Keratinocyte (primary cell): ENCODE data around the gene TRIM74. TPM values are rescaled to one million over a fixed set of nuclear protein-coding genes. Genes with fewer than 3 reads are reported as not detected.
"Not testable (repeated sequence)": the region's sequence is repeated elsewhere in the genome, so short reads cannot be mapped to it uniquely, and the experiment has no call there.

Source experiments
- DNase-seq: peaks from one replicate; pipeline ENCODE4 v3.0.0-alpha.2; 2011; ENCODE audit warnings: low read depth, missing footprints, low spot score
- FAIRE-seq: peaks from 2 replicates; lab custom pipeline; 2011; peaks lifted over from hg19 to GRCh38; lab: Jason Lieb, UNC
- H2AFZ ChIP-seq: 2 replicates; pipeline ENCODE4 v1.6.0; 2012; ENCODE audit warnings: low read length, control low read depth, inconsistent platforms; ENCODE audit not compliant: control insufficient read depth
- H3K27ac ChIP-seq: 2 replicates; pipeline ENCODE4 v1.5.1; 2011; ENCODE audit warnings: low read length; ENCODE audit not compliant: control insufficient read depth, insufficient read depth
- H3K27me3 ChIP-seq: 3 replicates; pipeline ENCODE4 v1.6.0; 2011; ENCODE audit warnings: low read length; ENCODE audit not compliant: control insufficient read depth, insufficient read depth; ENCODE audit errors: extremely low read depth
- H3K36me3 ChIP-seq, 2 experiments: 2 replicates in 1 of 2; 3 replicates in 1 of 2; pipeline ENCODE4 v1.5.1; 2011; ENCODE audit warnings: low read length in 2 of 2, mild to moderate bottlenecking in 1 of 2; ENCODE audit not compliant: control insufficient read depth in 2 of 2, insufficient read depth in 2 of 2; ENCODE audit errors: extremely low read depth in 1 of 2
- H3K4me1 ChIP-seq: 3 replicates; pipeline ENCODE4 v1.5.1; 2011; ENCODE audit warnings: low read length; ENCODE audit not compliant: control insufficient read depth, insufficient read depth; ENCODE audit errors: extremely low read depth
- H3K4me2 ChIP-seq: 3 replicates; pipeline ENCODE4 v1.6.0; 2011; ENCODE audit warnings: low read depth, low read length; ENCODE audit not compliant: control insufficient read depth, insufficient read depth; ENCODE audit errors: extremely low read depth
- H3K4me3 ChIP-seq, 3 experiments: fragments of 200-600 bp in 1 of 3; sonication (generic) in 1 of 3; 2 replicates in 2 of 3; 3 replicates in 1 of 3; pipeline ENCODE4 v1.5.1; 2011 to 2016; ENCODE audit warnings: low read length in 3 of 3, mild to moderate bottlenecking in 3 of 3, control low read depth in 2 of 3, inconsistent platforms in 1 of 3, low read depth in 1 of 3, mixed read lengths in 1 of 3, mixed run types in 1 of 3, moderate library complexity in 1 of 3; ENCODE audit not compliant: control insufficient read depth in 2 of 3, insufficient read depth in 2 of 3; ENCODE audit errors: extremely low read depth in 1 of 3
- H3K79me2 ChIP-seq: 2 replicates; pipeline ENCODE4 v1.6.0; 2012; ENCODE audit warnings: low read length; ENCODE audit not compliant: control insufficient read depth, insufficient read depth
- H3K9ac ChIP-seq: 3 replicates; pipeline ENCODE4 v1.6.0; 2011; ENCODE audit warnings: low read length; ENCODE audit not compliant: control insufficient read depth, insufficient read depth; ENCODE audit errors: extremely low read depth
- H3K9me1 ChIP-seq: 3 replicates; pipeline ENCODE4 v1.6.0; 2011; ENCODE audit warnings: low read length; ENCODE audit not compliant: control insufficient read depth, insufficient read depth; ENCODE audit errors: extremely low read depth
- H3K9me3 ChIP-seq: 2 replicates; pipeline ENCODE4 v1.5.1; 2012; ENCODE audit warnings: low read depth, low read length; ENCODE audit not compliant: control insufficient read depth
- H4K20me1 ChIP-seq: 3 replicates; pipeline ENCODE4 v1.6.0; 2011; ENCODE audit warnings: low read length; ENCODE audit not compliant: control insufficient read depth, insufficient read depth; ENCODE audit errors: extremely low read depth
- dilution Hi-C: fragments of 300-500 bp; cut with MboI; formaldehyde crosslinking; loops from one replicate; pipeline ENCODE4 v1.7.0; 2020; ENCODE audit warnings: low sequenced_read_pairs; ENCODE audit not compliant: extremely low pct_ligation_motif_present
- polyA plus RNA-seq, 5 experiments: library from polyadenylated mRNA; depleted of rRNA in 3 of 5; stranded (reverse) in 3 of 5; stranded (forward) in 1 of 5; unstranded in 1 of 5; fragments of >200 nt; gene quantifications; 1 replicate in 1 of 5; 2 replicates in 3 of 5; 3 replicates in 1 of 5; pipeline versions ENCODE4 v1.2.1 to v1.2.3, GENCODE V29; 2011 to 2012; ENCODE audit warnings: missing spikeins in 2 of 5, low read depth in 1 of 5, low replicate concordance in 1 of 5

TRIM74 gene
- polyA plus RNA-seq, 1 donor (not counting 4 experiments of a cell fraction or from before 2014, with no cell fraction given) = not detected

- not testable (repeated sequence) for H3K9me1 ChIP-seq, H3K79me2 ChIP-seq, H3K36me3 ChIP-seq
Measured at GRCh38 chr7:72942022-72942705, 27.1 kb downstream of the TRIM74 start.

GRCh38 chr7:72928216-72928615, 41.0 kb downstream of the TRIM74 start:
- H3K9me1 ChIP-seq, H3K9ac ChIP-seq, FAIRE-seq, H4K20me1 ChIP-seq, H2AFZ ChIP-seq, H3K27ac ChIP-seq, H3K9me3 ChIP-seq, H3K27me3 ChIP-seq, dilution Hi-C loops, H3K4me2 ChIP-seq, DNase-seq, H3K4me3 ChIP-seq: not testable (repeated sequence)
- Histone ChIP-seq H3K36me3 (peaks cover 12 to 33% of the 10 kb centered on the region in 2 experiments), H3K79me2 (peaks cover 32% of the 10 kb centered on the region), H3K4me1 (peaks cover 11% of the 10 kb centered on the region)

More at GRCh38 chr7:72942022-72942705, 27.1 kb downstream of the TRIM74 start:
- H3K9me3 ChIP-seq, dilution Hi-C loops, H3K4me2 ChIP-seq, H4K20me1 ChIP-seq, DNase-seq, H3K9ac ChIP-seq, H2AFZ ChIP-seq, H3K4me3 ChIP-seq, H3K27ac ChIP-seq, FAIRE-seq, H3K27me3 ChIP-seq, H3K4me1 ChIP-seq: not testable (repeated sequence)

DNA sequence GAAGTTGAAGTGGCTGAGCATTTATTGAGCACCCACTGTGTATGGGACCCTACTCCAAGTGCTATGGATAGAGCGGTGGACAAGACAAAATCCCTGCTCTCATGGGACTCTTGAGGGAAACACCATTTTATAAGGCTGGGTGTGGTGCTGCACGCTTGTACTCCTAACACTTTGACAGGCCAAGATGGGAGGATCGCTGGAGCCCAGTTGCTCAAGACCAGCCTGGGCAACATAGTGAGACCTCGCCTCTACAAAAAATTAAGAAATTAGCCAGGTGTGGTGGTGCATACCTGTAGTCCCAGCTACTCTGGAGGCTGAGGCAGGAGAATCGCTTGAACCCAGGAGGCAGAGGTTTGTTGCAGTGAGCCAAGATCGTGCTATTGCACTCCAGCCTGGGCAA, 41.5 kb downstream of the TRIM74 start:
- H3K9me1 ChIP-seq, FAIRE-seq, H3K4me3 ChIP-seq, dilution Hi-C loops, DNase-seq, H4K20me1 ChIP-seq, H2AFZ ChIP-seq, H3K9ac ChIP-seq, H3K9me3 ChIP-seq, H3K27me3 ChIP-seq, H3K27ac ChIP-seq, H3K4me2 ChIP-seq: not testable (repeated sequence)
- Histone ChIP-seq H3K36me3 (peaks cover 14 to 33% of the 10 kb centered on the region in 2 experiments), H3K79me2 (peaks cover 33% of the 10 kb centered on the region), H3K4me1 (peaks cover 11% of the 10 kb centered on the region)
